GM12865 (cell line): Measurements from ENCODE around the gene C4A.

Experiments
- DNase-seq: peaks from one replicate; pipeline ENCODE4 v3.0.0; 2010; ENCODE audit warnings: low read depth
- H3K4me3 ChIP-seq: 2 replicates; pipeline ENCODE4 v1.5.1; 2011; ENCODE audit warnings: mild to moderate bottlenecking, low read depth, low read length, control low read depth
- TF ChIP-seq, protein P1 (sequence below): IDR thresholded peaks from 2 replicates; pipeline ENCODE4 v1.5.1; 2011; ENCODE audit warnings: low read length, control low read depth, low read depth, inconsistent platforms; ENCODE audit not compliant: insufficient read depth; ENCODE audit errors: missing control alignments

Gene C4A

DNA sequence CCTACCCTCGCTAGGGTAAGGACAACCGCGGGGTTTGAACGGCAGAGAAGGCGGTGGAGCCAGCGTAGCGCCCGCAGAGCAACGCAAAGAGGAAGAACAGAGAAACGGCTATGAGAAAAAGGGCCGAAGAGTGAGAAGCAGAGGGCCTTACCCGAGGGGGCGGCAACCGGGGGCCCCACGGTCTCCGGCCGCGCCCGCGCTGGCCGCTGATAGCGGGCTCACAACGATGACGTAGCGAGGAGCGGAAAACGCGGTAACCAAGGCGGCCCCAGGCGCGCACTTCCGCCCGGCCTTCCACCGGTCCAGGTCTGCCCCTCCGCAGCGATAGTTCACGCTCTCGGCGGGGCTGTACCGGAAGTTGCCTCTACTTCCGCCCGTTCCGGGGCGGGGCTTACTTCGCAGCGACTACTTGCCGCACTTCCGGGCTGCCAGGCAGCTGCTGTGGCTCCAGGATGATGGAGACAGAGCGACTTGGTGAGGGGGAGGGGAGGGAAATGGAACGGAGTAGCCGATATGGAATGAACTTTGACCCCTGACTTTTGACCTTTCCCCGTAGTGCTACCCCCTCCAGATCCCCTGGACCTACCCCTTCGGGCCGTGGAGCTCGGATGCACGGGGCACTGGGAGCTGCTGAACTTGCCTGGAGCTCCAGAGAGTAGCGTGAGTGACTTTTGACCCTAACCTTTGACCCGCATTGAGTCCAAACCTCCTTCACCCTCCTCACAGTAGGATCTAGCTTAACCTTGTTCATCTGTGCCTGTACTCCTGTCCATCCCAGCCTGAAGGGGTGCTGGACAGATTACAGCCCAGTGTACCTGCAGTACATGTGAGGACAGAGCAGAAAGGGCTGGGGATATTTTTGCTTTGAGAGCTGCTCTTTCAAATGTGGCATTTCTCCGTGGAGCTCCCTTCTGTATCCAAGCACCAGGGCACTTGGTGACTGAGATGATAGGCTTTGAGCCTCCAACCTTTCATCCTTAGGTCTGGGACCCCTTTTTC, 22.8 kb upstream of the C4A start, which contains the start of the genes NELFE and SKIC2:
Gene NELFE (minus strand): TSS at position 231 of the 999 bp plus-strand sequence. CDS start 525 bp downstream, outside the sequence.
Gene SKIC2 (plus strand): TSS at position 435 of the 999 bp plus-strand sequence. CDS start 18 bp downstream, at position 453.
- TF ChIP-seq, protein P1, sequence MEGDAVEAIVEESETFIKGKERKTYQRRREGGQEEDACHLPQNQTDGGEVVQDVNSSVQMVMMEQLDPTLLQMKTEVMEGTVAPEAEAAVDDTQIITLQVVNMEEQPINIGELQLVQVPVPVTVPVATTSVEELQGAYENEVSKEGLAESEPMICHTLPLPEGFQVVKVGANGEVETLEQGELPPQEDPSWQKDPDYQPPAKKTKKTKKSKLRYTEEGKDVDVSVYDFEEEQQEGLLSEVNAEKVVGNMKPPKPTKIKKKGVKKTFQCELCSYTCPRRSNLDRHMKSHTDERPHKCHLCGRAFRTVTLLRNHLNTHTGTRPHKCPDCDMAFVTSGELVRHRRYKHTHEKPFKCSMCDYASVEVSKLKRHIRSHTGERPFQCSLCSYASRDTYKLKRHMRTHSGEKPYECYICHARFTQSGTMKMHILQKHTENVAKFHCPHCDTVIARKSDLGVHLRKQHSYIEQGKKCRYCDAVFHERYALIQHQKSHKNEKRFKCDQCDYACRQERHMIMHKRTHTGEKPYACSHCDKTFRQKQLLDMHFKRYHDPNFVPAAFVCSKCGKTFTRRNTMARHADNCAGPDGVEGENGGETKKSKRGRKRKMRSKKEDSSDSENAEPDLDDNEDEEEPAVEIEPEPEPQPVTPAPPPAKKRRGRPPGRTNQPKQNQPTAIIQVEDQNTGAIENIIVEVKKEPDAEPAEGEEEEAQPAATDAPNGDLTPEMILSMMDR = no peak
- peak within 1 kb of the TSS; percentile 83 for H3K4me3 ChIP-seq
- peak; percentile 99 for DNase-seq

- DNase-seq = no peak
Measured at GRCh38 chr6:31961616-31962015, 20.2 kb upstream of the C4A start.

DNA sequence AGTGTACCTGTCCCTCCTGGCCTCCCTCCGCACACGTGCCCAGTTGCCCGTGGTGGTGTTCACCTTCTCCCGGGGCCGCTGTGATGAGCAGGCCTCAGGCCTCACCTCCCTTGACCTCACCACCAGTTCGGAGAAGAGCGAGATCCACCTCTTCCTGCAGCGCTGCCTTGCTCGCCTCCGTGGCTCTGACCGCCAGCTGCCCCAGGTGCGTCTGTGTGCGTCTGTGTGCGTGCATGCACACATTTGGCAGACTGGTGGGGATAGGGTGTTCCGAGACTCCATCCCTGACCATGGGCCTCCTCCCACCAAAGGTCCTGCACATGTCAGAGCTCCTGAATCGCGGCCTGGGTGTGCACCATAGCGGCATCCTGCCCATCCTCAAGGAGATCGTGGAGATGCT, 17.9 kb upstream of the C4A start:
- DNase-seq = no peak
- TF ChIP-seq, protein P1 = no peak
- H3K4me3 ChIP-seq = no peak overlapping the region

More at GRCh38 chr6:31961616-31962015, 20.2 kb upstream of the C4A start:
- H3K4me3 ChIP-seq = no peak overlapping the region
- TF ChIP-seq, protein P1 = no peak

DNA sequence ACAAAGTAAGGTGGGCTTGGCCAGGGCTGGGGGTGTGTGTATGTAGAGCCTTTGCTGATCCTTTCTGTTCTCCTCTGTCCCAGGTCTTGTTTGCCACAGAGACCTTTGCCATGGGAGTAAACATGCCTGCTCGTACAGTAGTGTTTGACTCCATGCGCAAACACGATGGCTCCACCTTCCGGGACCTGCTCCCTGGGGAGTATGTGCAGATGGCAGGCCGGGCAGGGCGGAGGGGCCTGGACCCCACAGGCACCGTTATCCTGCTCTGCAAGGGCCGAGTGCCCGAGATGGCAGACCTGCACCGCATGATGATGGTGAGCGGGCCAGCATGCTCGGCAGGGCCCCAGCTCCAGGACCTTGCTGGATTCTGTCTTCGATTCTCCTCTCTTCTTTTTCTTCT, 16.2 kb upstream of the C4A start:
- no peak for DNase-seq
- TF ChIP-seq, protein P1 = no peak
- no peak overlapping the region for H3K4me3 ChIP-seq

DNA sequence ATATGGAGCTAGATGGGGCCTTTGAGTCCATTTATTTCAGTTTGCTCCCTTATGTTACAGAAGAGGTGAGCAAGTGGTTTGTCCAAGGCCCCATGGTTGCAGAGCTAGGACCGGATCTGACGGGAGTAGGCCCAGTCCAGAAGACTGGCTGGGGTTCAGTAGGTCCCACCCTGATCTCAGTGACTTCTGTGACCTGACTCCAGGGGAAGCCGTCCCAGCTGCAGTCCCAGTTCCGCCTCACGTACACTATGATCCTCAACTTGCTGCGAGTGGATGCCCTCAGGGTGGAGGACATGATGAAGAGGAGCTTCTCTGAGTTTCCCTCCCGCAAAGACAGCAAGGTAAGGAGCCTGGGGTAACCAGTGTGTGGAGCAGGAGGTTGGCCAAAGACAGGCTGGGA, 15.4 kb upstream of the C4A start:
- H3K4me3 ChIP-seq = no peak overlapping the region
- DNase-seq = no peak
- TF ChIP-seq, protein P1 = no peak

GRCh38 chr6:31966997-31967925, 14.6 kb upstream of the C4A start:
- no peak overlapping the region for H3K4me3 ChIP-seq
- DNase-seq = no peak
- TF ChIP-seq, protein P1 = no peak
